HG03342 (cell line): ENCODE data around the gene SPTBN4.
"Not testable (repeated sequence)": the region's sequence is repeated elsewhere in the genome, so short reads cannot be mapped to it uniquely, and the experiment has no call there.

Experiments
- ATAC-seq: cut with Tn5 transposase; IDR thresholded peaks from one replicate; pipeline ENCODE4 v1.9.1; 2021; ENCODE audit warnings: mild to moderate bottlenecking, moderate library complexity; ENCODE audit not compliant: unreplicated experiment

SPTBN4 gene

GRCh38 chr19:40502647-40503319 lies 36.0 kb downstream of the SPTBN4 start:
- ATAC-seq = no peak

- no peak for ATAC-seq
Measured at GRCh38 chr19:40503320-40503695, 36.5 kb downstream of the SPTBN4 start.

- ATAC-seq = no peak
Measured at GRCh38 chr19:40506099-40506498, 39.3 kb downstream of the SPTBN4 start.

- ATAC-seq = no peak
Measured at GRCh38 chr19:40507892-40508291, 41.1 kb downstream of the SPTBN4 start.

GRCh38 chr19:40508739-40509260 lies 42.0 kb downstream of the SPTBN4 start:
- ATAC-seq = no peak

GRCh38 chr19:40510526-40511115 lies 43.8 kb downstream of the SPTBN4 start:
- ATAC-seq = no peak

GRCh38 chr19:40511487-40511886 lies 44.7 kb downstream of the SPTBN4 start:
- no peak for ATAC-seq

- ATAC-seq = no peak
Measured at GRCh38 chr19:40512110-40512472, 45.3 kb downstream of the SPTBN4 start.

GRCh38 chr19:40512473-40513344 lies 45.9 kb downstream of the SPTBN4 start:
- no peak for ATAC-seq

- no peak for ATAC-seq
Measured at GRCh38 chr19:40513345-40513678, 46.5 kb downstream of the SPTBN4 start.

- ATAC-seq = no peak
Measured at GRCh38 chr19:40513741-40514315, 47.0 kb downstream of the SPTBN4 start.

GRCh38 chr19:40517248-40517647 lies 50.4 kb downstream of the SPTBN4 start:
- ATAC-seq = no peak

- no peak for ATAC-seq
Measured at GRCh38 chr19:40519352-40520322, 52.8 kb downstream of the SPTBN4 start.

- ATAC-seq = no peak
Measured at GRCh38 chr19:40521276-40521675, 54.5 kb downstream of the SPTBN4 start.

- ATAC-seq = not testable (repeated sequence)
Measured at GRCh38 chr19:40521900-40522299, 55.1 kb downstream of the SPTBN4 start.

- no peak for ATAC-seq
Measured at GRCh38 chr19:40523322-40524047, 56.7 kb downstream of the SPTBN4 start.

GRCh38 chr19:40524133-40524549 lies 57.3 kb downstream of the SPTBN4 start:
- no peak for ATAC-seq

GRCh38 chr19:40524655-40525054 lies 57.9 kb downstream of the SPTBN4 start:
- no peak for ATAC-seq

GRCh38 chr19:40525234-40526051 lies 58.6 kb downstream of the SPTBN4 start:
- ATAC-seq = no peak
